K562 (cell line): Measurements from ENCODE around the gene EXOC2. TPM values are rescaled to one million over a fixed set of nuclear protein-coding genes. Genes with fewer than 3 reads are reported as not detected.

Experiments used
- CTCF ChIP-seq, 3 experiments: IDR thresholded peaks in 2 of 3; conservative IDR thresholded peaks in 1 of 3; 2 replicates each; pipeline ENCODE4 v1.5.1; 2011 to 2012; ENCODE audit warnings: low read length in 3 of 3, mild to moderate bottlenecking in 3 of 3, control low read depth in 2 of 3, improper control_type of control experiment in 1 of 3, inconsistent platforms in 1 of 3, low read depth in 1 of 3, mixed read lengths in 1 of 3, moderate library complexity in 1 of 3; ENCODE audit not compliant: insufficient read depth in 2 of 3
- KLF6 ChIP-seq: fragments of 250-450 bp; sonication (Bioruptor Pico); IDR thresholded peaks from 2 replicates; pipeline ENCODE4 v1.4.0; 2020; ENCODE audit warnings: mild to moderate bottlenecking, moderate library complexity, borderline replicate concordance
- NUFIP1 ChIP-seq: fragments of 450-650 bp; IDR thresholded peaks from 2 replicates; pipeline ENCODE4 v1.6.1; 2018; ENCODE audit not compliant: partially characterized antibody
- PPARD ChIP-seq: fragments of 250-450 bp; sonication (Bioruptor Pico); IDR thresholded peaks from 2 replicates; pipeline ENCODE4 v1.8.0; 2022; ENCODE audit warnings: inconsistent platforms, mild to moderate bottlenecking, moderate library complexity
- PTBP1 ChIP-seq: fragments of 200-400 bp; formaldehyde crosslinking; IDR thresholded peaks from 2 replicates; pipeline ENCODE4 v1.6.1; 2017; ENCODE audit warnings: low read depth, low read length
- ZNF395 ChIP-seq: fragments of 200-800 bp; sonication (Bioruptor generic); IDR thresholded peaks from 2 replicates; pipeline ENCODE4 v1.6.1; 2017; ENCODE audit warnings: missing genetic modification characterization, missing compliant biosample characterization
- polyA plus RNA-seq, 8 experiments: library from polyadenylated mRNA; depleted of rRNA in 4 of 8; stranded (reverse) in 5 of 8; unstranded in 3 of 8; fragments of >200 nt; fragmentation: Nextera tagmentation in 2 of 8; fragmentation: Illumina TruSeq in 1 of 8; extraction: Ambion mirVana in 2 of 8; extraction: Trizol in 1 of 8; gene quantifications; 2 replicates each; pipeline versions ENCODE4 v1.2.1 to v1.2.3, GENCODE V29; 2011 to 2014; ENCODE audit warnings: inconsistent platforms in 1 of 8, missing spikeins in 1 of 8
- total RNA-seq, 7 experiments: library from RNA; depleted of rRNA in 6 of 7; stranded (reverse); fragments of >200 nt in 6 of 7; fragmentation: Illumina TruSeq in 2 of 7; extraction: Trizol in 2 of 7; gene quantifications; 2 replicates each; pipeline versions ENCODE4 v1.2.1 to v1.2.3, GENCODE V29; 2011 to 2021; ENCODE audit warnings: low replicate concordance in 1 of 7

Gene EXOC2
- total and polyA plus RNA-seq, 9 of the 15 experiments (the other 6 are each of a cell fraction or from before 2014, with no cell fraction given), result 12.2 to 30.2 (median 24.2) TPM

- TF ChIP-seq CTCF (IDR thresholded peaks at IDR 0.05 in 2 of 3, conservative IDR thresholded peaks at IDR 0.05 in 1 of 3; ENCODE audit: insufficient read depth in 2 of 3, low read depth in 1 of 3, low read length in 3 of 3), result no peak
- no peak for TF ChIP-seq KLF6 (CRISPR knock-in tag)
- no peak for TF ChIP-seq ZNF395 (CRISPR knock-in tag)
- TF ChIP-seq PTBP1, result no peak
- TF ChIP-seq PPARD (CRISPR knock-in tag), result no peak
- TF ChIP-seq NUFIP1, result no peak
Observed at GRCh38 chr6:503610-504362, 189.2 kb downstream of the EXOC2 start (continued).
